Measurements from ENCODE around the gene ZNF92. TPM values are rescaled to one million over a fixed set of nuclear protein-coding genes. Genes with fewer than 3 reads are reported as not detected.
A peak's percentile ranks its signal among the peaks of the same experiment; 100 is the strongest.
"Not testable (repeated sequence)": the region's sequence is repeated elsewhere in the genome, so short reads cannot be mapped to it uniquely, and the experiment has no call there.

Gene ZNF92
- total and polyA plus RNA-seq, 2 of the 13 experiments (the other 11 are each of a cell fraction or from before 2014, with no cell fraction given): 4.0 to 13.2 TPM

DNA sequence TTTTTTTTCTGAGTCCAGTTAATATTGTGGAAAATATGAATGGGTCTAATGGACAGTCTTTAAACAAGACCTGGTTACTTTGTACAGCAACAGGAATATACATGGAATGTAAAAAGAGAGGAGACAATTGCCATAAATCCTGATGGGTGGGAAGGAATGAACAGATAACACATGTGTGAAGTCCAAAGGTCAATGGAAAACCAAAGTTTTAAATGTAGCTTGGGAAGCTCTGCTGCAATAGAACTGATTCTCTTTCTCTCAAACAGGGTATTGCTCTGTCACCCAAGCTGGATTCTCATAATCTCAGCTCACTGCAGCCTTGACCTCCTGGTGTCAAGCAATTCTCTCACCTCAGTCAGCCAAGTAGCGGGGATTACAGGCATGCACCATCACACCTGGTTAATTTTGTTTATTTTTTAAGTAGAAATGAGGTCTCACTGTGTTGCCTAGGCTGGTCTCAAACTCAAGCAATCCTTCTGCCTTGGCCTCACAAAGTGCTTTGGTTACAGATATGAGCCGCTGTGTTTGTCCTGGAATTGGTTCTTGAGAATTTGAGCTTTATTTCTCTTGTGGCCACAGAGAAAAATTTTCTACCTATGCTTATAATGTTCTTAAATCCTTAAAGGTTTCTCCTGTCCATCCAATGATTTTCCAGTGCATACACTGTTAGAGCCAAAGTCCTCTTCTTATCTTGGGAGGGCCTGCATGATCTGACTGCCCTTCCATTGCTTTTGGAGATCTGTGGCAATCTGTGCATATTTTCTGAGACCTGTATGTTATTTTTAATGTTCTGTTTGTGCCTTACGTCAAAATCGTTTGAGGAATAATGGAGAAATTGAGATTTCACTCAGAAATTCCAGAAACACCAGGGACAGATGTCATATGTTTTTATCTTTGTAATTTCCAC lies 30.7 kb upstream of the ZNF92 start (continued):
- TF ChIP-seq, protein P1, sequence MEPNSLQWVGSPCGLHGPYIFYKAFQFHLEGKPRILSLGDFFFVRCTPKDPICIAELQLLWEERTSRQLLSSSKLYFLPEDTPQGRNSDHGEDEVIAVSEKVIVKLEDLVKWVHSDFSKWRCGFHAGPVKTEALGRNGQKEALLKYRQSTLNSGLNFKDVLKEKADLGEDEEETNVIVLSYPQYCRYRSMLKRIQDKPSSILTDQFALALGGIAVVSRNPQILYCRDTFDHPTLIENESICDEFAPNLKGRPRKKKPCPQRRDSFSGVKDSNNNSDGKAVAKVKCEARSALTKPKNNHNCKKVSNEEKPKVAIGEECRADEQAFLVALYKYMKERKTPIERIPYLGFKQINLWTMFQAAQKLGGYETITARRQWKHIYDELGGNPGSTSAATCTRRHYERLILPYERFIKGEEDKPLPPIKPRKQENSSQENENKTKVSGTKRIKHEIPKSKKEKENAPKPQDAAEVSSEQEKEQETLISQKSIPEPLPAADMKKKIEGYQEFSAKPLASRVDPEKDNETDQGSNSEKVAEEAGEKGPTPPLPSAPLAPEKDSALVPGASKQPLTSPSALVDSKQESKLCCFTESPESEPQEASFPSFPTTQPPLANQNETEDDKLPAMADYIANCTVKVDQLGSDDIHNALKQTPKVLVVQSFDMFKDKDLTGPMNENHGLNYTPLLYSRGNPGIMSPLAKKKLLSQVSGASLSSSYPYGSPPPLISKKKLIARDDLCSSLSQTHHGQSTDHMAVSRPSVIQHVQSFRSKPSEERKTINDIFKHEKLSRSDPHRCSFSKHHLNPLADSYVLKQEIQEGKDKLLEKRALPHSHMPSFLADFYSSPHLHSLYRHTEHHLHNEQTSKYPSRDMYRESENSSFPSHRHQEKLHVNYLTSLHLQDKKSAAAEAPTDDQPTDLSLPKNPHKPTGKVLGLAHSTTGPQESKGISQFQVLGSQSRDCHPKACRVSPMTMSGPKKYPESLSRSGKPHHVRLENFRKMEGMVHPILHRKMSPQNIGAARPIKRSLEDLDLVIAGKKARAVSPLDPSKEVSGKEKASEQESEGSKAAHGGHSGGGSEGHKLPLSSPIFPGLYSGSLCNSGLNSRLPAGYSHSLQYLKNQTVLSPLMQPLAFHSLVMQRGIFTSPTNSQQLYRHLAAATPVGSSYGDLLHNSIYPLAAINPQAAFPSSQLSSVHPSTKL (CRISPR knock-in tag; IDR thresholded peaks at IDR 0.05): peak; percentile 43; the same call in 1 of the 2 replicates

DNA sequence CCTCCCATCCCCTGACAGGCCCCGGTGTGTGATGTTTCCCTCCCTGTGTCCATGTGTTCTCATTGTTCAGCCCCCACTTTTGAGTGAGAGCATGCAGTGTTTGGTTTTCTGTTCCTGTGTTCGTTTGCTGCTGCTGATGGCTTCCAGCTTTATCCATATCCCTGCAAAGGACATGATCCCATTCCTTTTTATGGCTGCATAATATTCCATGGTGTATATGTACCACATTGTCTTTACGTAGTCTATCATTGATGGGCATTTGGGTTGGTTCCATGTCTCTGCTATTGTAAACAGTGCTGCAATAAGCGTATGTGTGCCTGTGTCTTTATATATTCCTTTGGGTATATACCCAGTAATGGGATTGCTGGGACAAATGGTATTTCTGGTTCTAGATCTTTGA lies 29.1 kb upstream of the ZNF92 start:
- H3K4me1 ChIP-seq (ENCODE audit: insufficient read depth, low read length): peaks cover 20% of the 10 kb centered on the region
- BruUV-seq (replicated peaks); H3K4me3 ChIP-seq (replicated peaks in 1 of 3; ENCODE audit: insufficient read depth in 1 of 3, low read depth in 2 of 3, low read length in 3 of 3); CTCF ChIA-PET (ENCODE audit: low intra/inter-chr PET ratio, low total read pairs); H3K9ac ChIP-seq (ENCODE audit: insufficient read depth, low read depth, low read length); H3K9me3 ChIP-seq (ENCODE audit: low read length); H3K4me2 ChIP-seq (ENCODE audit: low read depth, low read length); DNase-seq (ENCODE audit: low spot score); H2AFZ ChIP-seq (ENCODE audit: low read length); intact Hi-C loops (cut with micrococcal nuclease; ENCODE audit: unreplicated experiment); H3K36me3 ChIP-seq (replicated peaks in 1 of 2; ENCODE audit: control insufficient read depth in 1 of 2, insufficient read depth in 2 of 2, low read length in 2 of 2); in situ Hi-C loops (cut with HindIII; ENCODE audit: extremely low pct_ligation_motif_present, low pct_unique_long_range_greater_than_20kb); H3K27ac ChIP-seq (ENCODE audit: extremely low read length, insufficient read depth, low read length); H4K20me1 ChIP-seq (ENCODE audit: insufficient read depth, low read length); H3K27me3 ChIP-seq (ENCODE audit: control insufficient read depth in 1 of 2, insufficient read depth in 2 of 2, low read length in 2 of 2); FAIRE-seq; H3K79me2 ChIP-seq (ENCODE audit: insufficient read depth, low read length); ATAC-seq: not testable (repeated sequence)
- POLR2A ChIA-PET: interaction anchor here (0.9 kb wide), 1 partner anchor 29 kb away, joined by 3 read pairs; the partner anchor contains the start of gene ZNF92
- WGBS (ENCODE audit: low lambda C conversion rate): 94% methylated on average over 4 of the region's 4 CpGs
